Breast epithelium (tissue), 4 donors: Measurements from ENCODE around the gene MUC5AC. TPM values are rescaled to one million over a fixed set of nuclear protein-coding genes. Genes with fewer than 3 reads are reported as not detected.

Experiments used
- DNase-seq, 2 donors: peaks; one replicate each; pipeline ENCODE4 v3.0.0-alpha.2; 2019; ENCODE audit warnings: low spot score in 2 of 2
- H3K27ac ChIP-seq, 2 donors: fragments of 200-600 bp; sonication (generic) in 1 of 2; one replicate each; pipeline ENCODE4 v1.5.1; 2016 to 2019; ENCODE audit warnings: mild to moderate bottlenecking in 1 of 2
- H3K27me3 ChIP-seq, 2 donors: fragments of 200-600 bp; sonication (generic) in 1 of 2; one replicate each; pipeline versions ENCODE4 v1.5.1 to v1.6.0; 2017 to 2019; ENCODE audit warnings: control low read depth in 1 of 2, mild to moderate bottlenecking in 1 of 2
- H3K36me3 ChIP-seq: fragments of 200-600 bp; one replicate; pipeline ENCODE4 v1.5.1; 2019
- H3K4me1 ChIP-seq, 2 donors: fragments of 200-600 bp; sonication (generic); one replicate each; pipeline ENCODE4 v1.5.1; 2016 to 2019; ENCODE audit warnings: control low read depth in 1 of 2
- H3K4me3 ChIP-seq, 3 donors: fragments of 200-600 bp; sonication (generic); 1 replicate in 2 of 3; 2 replicates in 1 of 3; pipeline ENCODE4 v1.5.1; 2016 to 2019; ENCODE audit warnings: mild to moderate bottlenecking in 3 of 3, moderate library complexity in 2 of 3
- H3K9me3 ChIP-seq, 2 donors: fragments of 200-600 bp; sonication (generic) in 1 of 2; one replicate each; pipeline ENCODE4 v1.5.1; 2016 to 2019; ENCODE audit warnings: control low read depth in 1 of 2
- CTCF ChIP-seq, 3 donors: fragments of 450-650 bp; IDR thresholded peaks; one replicate each; pipeline ENCODE4 v1.5.1; 2016 to 2017; ENCODE audit warnings: antibody characterized with exemption in 3 of 3, mild to moderate bottlenecking in 3 of 3, moderate library complexity in 3 of 3
- POLR2A ChIP-seq: fragments of 450-650 bp; IDR thresholded peaks from one replicate; pipeline ENCODE4 v1.6.1; 2016; ENCODE audit warnings: antibody characterized with exemption, mild to moderate bottlenecking, moderate library complexity
- POLR2AphosphoS5 ChIP-seq, 3 donors: sonication (generic); formaldehyde crosslinking; IDR thresholded peaks; one replicate each; pipeline ENCODE4 v1.6.1; 2017; ENCODE audit warnings: antibody characterized with exemption in 3 of 3
- intact Hi-C: fragments of 100-400 bp; cut with DNase I; formaldehyde crosslinking; loops from one replicate; pipeline ENCODE4 v1.15.1; 2023; ENCODE audit warnings: low total_unique reads
- total RNA-seq, 3 donors: library from RNA; depleted of rRNA; stranded (reverse); fragments of >200 nt; gene quantifications; one replicate each; pipeline ENCODE4 v1.1.0, GENCODE V29; 2016

Gene MUC5AC
- total RNA-seq, 3 donors from 2014 or later: not detected

GRCh38 chr11:1150116-1150515 is 7.6 kb upstream of the MUC5AC start:
- TF ChIP-seq POLR2AphosphoS5 (IDR thresholded peaks at IDR 0.05) (no peak), POLR2A (no peak), CTCF (IDR thresholded peaks at IDR 0.05) (no peak)
- Histone ChIP-seq H3K4me1 (no peaks in the 10 kb centered on the region), H3K36me3 (no peaks in the 10 kb centered on the region), H3K9me3 (no peaks in the 10 kb centered on the region), H3K27me3 (peaks cover 0 to 11% of the 10 kb centered on the region in 2 donors), H3K4me3 (no peak overlapping the region), H3K27ac (no peak overlapping the region)
- intact Hi-C loops: no loop called here
- DNase-seq: no peak

- no peak overlapping the region for H3K27ac ChIP-seq
- peaks cover 0 to 11% of the 10 kb centered on the region in 2 donors for H3K27me3 ChIP-seq
- H3K4me3 ChIP-seq: no peak overlapping the region
- DNase-seq: peak in 1 of 2 donors; percentile 50
- no peaks in the 10 kb centered on the region for H3K4me1 ChIP-seq
- H3K36me3 ChIP-seq: no peaks in the 10 kb centered on the region
- TF ChIP-seq CTCF (IDR thresholded peaks at IDR 0.05) (no peak), POLR2A (no peak), POLR2AphosphoS5 (IDR thresholded peaks at IDR 0.05) (no peak)
- intact Hi-C loops: no loop called here
- H3K9me3 ChIP-seq: no peaks in the 10 kb centered on the region
Measured at GRCh38 chr11:1150769-1151365, 6.9 kb upstream of the MUC5AC start.

DNA sequence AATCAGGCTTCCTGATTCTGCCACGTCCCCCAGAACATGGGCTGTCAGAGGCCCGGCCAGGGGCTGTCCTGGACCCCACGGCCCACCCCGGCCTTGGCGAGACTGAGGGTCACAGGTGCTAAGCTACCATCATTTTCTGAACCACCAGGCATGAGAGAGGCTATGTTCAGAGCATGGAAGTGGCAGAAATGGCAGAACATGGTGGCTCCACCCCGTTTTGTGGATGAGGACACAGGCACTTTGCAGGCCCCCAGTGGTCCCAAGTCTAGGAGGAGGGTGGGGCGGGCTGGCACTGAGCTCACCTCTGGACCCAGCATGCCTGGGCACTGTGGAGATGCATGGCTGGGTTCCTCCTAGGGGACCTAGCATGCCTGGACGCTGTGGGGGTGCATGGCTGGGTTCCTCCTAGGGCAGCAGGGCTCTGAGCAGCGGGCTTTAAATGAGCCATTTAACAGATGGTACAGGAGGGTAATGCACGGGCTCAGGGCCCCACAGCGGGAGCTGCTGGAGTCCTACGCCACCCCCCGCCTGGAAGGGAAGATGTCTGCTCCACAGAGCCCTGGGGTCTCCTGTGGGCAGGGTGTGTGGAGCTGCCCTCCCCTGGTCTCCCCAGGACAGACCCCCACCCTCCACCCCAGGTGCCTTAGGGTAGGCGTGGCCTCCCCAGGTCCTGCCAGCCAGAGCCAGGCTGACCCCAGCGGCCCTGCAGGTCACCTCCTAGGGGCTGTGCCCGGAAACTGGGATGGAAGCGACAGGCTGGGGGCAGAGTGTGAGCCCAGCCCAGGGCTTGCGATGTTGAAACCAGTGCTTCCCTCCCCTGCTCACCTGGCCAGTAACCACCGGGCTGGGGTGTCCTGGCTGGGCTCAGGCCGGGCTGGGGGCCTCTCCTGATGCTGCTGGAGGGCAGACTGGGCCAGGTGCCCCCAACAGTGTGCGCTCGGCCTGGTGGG is 6.1 kb upstream of the MUC5AC start:
- Histone ChIP-seq H3K36me3 (no peaks in the 10 kb centered on the region), H3K4me3 (no peak overlapping the region), H3K27ac (no peak overlapping the region), H3K4me1 (no peaks in the 10 kb centered on the region), H3K9me3 (no peaks in the 10 kb centered on the region), H3K27me3 (peaks cover 0 to 11% of the 10 kb centered on the region in 2 donors)
- peak in 1 of 2 donors; percentile 45 for DNase-seq
- intact Hi-C loops: no loop called here
- TF ChIP-seq POLR2AphosphoS5 (IDR thresholded peaks at IDR 0.05) (no peak), POLR2A (no peak), CTCF (IDR thresholded peaks at IDR 0.05) (no peak)

DNA sequence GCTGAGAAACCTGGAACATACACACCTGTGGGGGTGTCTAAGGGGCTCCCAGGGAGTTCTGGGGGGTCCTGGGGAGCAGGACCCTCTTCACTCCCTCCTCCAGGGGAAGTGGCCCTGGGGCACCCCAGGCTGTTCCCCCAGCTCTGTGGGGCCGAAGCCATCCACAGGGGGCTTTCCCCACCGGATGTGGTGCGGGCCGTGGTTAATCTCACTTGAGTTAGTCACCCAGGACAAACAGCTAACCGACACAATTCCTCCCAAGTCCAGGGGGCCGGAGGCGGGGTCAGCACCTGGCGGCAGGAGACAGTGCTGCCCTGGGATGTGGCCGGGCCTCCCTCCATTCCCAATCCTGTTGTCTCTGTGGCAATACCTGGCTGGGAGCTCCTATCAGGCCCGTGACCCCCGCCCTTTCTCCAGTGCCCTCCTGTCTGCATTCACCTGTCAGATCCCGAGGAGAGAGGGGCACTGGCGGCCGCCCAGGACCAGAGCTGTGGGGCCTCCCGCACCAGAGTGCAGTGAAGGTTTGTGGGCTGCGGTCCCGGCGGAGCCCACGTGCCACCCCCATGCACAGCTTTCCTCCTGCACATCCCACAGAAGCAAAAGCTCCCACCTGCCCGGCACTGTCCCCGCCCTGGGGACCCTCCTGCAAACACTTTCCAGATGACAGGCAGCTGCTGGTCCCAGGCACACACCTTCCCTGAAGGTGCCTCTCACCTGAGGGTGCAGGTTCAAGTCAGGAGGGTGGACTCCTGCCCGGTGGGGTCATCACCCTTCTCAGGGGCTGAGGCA is 5.2 kb upstream of the MUC5AC start:
- TF ChIP-seq CTCF (IDR thresholded peaks at IDR 0.05) (no peak), POLR2A (no peak), POLR2AphosphoS5 (IDR thresholded peaks at IDR 0.05) (no peak)
- peaks cover 0 to 11% of the 10 kb centered on the region in 2 donors for H3K27me3 ChIP-seq
- H3K36me3 ChIP-seq: no peaks in the 10 kb centered on the region
- intact Hi-C loops: no loop called here
- H3K4me1 ChIP-seq: no peaks in the 10 kb centered on the region
- no peak overlapping the region for H3K4me3 ChIP-seq
- no peak overlapping the region for H3K27ac ChIP-seq
- no peaks in the 10 kb centered on the region for H3K9me3 ChIP-seq
- DNase-seq: peak in 1 of 2 donors; percentile 51
